GM12892 (cell line): Measurements from ENCODE around the gene MGA.
A peak's percentile ranks its signal among the peaks of the same experiment; 100 is the strongest.

Source experiments
- DNase-seq: peaks from one replicate; pipeline ENCODE4 v3.0.0; 2011; ENCODE audit not compliant: insufficient read length
- FAIRE-seq: peaks from 2 replicates; lab custom pipeline; 2011; peaks lifted over from hg19 to GRCh38; lab: Jason Lieb, UNC
- POLR2A ChIP-seq: IDR thresholded peaks from 2 replicates; pipeline ENCODE4 v1.6.1; 2011; ENCODE audit warnings: low read depth, low read length, control low read depth
- POLR2AphosphoS5 ChIP-seq: IDR thresholded peaks from 2 replicates; pipeline ENCODE4 v1.6.1; 2011; ENCODE audit warnings: low read depth, low read length, control low read depth
- TAF1 ChIP-seq: IDR thresholded peaks from 2 replicates; pipeline ENCODE4 v1.6.1; 2011; ENCODE audit warnings: low read depth, mild to moderate bottlenecking, control low read depth, low read length, borderline replicate concordance

MGA gene

GRCh38 chr15:41659855-41660234 is 360 bp upstream of the MGA start:
- DNase-seq (no peak), FAIRE-seq (no peak)
- no peak for TF ChIP-seq POLR2A
- TF ChIP-seq TAF1 = no peak
- TF ChIP-seq POLR2AphosphoS5 = no peak

DNA sequence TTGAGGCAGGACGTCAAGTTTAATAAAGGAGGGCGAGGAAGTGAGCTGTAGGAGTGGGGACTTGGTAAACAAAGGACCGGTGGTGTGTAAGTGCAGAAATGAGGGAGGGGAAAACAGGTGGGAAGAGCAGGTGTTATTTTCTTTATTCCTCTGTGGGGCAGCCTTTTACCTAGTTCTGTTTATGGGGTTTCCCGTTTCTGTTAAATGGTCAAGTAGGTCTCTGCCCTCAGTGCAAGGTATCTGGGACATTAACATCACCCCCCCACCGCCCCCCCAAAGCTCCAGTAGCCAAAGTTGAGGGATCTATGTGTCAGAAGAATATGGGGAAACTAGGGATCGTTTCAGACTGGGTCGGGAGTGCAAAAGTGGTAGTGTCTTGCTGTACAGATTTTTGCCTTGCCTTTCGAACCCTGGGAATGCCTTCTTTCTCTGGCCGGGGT is 893 bp downstream of the MGA start:
- DNase-seq = no peak
- peak; percentile 56 for FAIRE-seq
- TF ChIP-seq POLR2A = no peak
- TF ChIP-seq POLR2AphosphoS5 = no peak
- TF ChIP-seq TAF1 = no peak

- TF ChIP-seq POLR2AphosphoS5 (no peak; the same call in 1 of the 2 replicates), TAF1 (no peak), POLR2A (peak; percentile 40; the same call in 1 of the 2 replicates)
- peak; percentile 94 for FAIRE-seq
- DNase-seq = peak; percentile 27
These were observed 1.5 kb downstream of the MGA start for GRCh38 chr15:41661518-41662225.

GRCh38 chr15:41666353-41666920 is 6.2 kb downstream of the MGA start:
- no peak for TF ChIP-seq POLR2AphosphoS5
- TF ChIP-seq POLR2A = no peak
- TF ChIP-seq TAF1 = no peak
- no peak for FAIRE-seq

GRCh38 chr15:41669701-41670100 is 9.5 kb downstream of the MGA start:
- TF ChIP-seq POLR2A (no peak), POLR2AphosphoS5 (no peak), TAF1 (no peak)
- no peak for DNase-seq
- FAIRE-seq = no peak

More at GRCh38 chr15:41666353-41666920, 6.2 kb downstream of the MGA start:
- no peak for DNase-seq

GRCh38 chr15:41671656-41672648 is 11.7 kb downstream of the MGA start:
- FAIRE-seq (no peak), DNase-seq (no peak)

DNA sequence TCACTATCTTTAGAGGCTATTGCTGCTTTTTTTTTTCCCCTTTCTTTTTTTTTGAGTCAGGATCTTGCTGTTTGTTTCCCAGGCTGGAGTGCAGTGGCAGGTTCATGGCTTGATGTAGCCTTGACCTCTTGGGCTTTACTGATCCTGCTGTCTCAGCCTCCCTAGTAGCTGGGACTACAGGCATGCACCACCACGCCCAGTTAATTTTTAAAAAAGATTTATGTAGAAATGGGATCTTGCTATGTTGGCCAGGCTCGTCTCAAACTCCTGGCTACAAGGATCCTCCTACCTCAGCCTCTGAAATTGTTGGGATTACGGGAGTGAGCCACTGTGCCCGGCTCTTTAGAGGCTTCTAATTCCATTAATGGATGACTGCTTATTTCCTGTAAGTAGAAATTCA is 15.1 kb downstream of the MGA start:
- FAIRE-seq = no peak
- TF ChIP-seq POLR2AphosphoS5 (no peak), POLR2A (no peak), TAF1 (no peak)
- no peak for DNase-seq

More at GRCh38 chr15:41671656-41672648, 11.7 kb downstream of the MGA start:
- TF ChIP-seq POLR2A (no peak), POLR2AphosphoS5 (no peak), TAF1 (no peak)

DNA sequence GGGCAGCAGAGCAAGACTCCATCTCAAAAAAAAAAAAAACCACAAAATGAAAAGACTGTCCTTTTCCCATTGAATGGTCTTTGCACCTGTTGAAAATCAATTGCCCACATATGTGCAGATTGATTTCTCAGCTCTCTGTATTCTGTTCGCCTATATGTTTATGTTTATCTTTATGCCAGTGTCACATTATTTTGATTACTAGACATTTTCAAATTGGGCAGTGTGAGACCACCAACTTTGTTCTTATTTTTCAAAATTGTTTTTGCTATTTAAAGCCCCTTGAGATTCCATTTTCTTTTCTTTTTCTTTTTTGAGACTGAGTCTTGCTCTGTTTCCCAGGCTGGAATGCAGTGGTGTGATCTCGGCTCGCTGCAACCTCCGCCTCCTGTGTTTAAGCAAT is 18.5 kb downstream of the MGA start:
- DNase-seq = no peak
- TF ChIP-seq TAF1 = no peak
- no peak for FAIRE-seq

DNA sequence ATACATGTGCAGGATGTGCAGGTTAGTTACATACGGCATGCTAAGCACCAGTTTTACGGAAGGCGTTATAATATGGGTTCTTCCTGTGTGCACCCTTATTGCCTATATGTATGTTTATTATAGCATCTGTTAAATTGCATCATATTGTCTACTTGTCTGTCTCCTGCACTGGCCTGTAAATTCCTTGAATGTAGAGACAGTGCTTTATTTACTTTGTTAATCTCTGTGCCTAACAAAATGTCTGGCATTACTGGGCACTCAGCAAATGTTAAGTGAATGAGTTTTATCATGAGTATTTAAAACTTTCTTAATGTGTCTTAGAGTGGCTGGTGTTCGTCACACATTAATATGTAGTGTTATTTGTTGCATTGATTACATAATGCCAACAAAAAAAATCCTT is 23.8 kb downstream of the MGA start:
- TF ChIP-seq TAF1 (no peak), POLR2AphosphoS5 (no peak), POLR2A (no peak)
- FAIRE-seq = no peak
- no peak for DNase-seq

GRCh38 chr15:41688671-41689070 is 28.5 kb downstream of the MGA start:
- DNase-seq = no peak
- no peak for TF ChIP-seq POLR2A
- TF ChIP-seq POLR2AphosphoS5 = no peak
- no peak for TF ChIP-seq TAF1
- no peak for FAIRE-seq

DNA sequence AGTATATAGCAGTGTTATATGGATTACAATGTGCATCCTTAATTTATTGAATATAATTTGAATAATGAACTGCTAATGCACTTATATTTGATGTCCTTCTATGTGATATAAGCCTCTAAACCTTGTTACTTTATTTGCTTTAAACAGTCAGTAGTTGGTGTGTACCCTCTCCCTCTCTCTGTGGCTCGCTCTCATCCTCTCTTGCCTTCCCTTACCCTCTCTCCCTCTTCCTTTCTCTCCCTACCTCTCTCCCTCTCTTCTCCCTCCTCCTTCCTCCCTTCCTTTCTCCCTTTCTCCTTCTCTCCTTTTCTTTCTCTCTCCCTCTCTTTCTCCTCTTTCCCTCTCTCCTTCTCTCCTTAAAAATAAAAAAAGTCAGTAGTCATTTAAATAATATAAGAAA is 28.9 kb downstream of the MGA start:
- no peak for DNase-seq
- TF ChIP-seq TAF1 (no peak), POLR2A (no peak), POLR2AphosphoS5 (no peak)
- FAIRE-seq = no peak

DNA sequence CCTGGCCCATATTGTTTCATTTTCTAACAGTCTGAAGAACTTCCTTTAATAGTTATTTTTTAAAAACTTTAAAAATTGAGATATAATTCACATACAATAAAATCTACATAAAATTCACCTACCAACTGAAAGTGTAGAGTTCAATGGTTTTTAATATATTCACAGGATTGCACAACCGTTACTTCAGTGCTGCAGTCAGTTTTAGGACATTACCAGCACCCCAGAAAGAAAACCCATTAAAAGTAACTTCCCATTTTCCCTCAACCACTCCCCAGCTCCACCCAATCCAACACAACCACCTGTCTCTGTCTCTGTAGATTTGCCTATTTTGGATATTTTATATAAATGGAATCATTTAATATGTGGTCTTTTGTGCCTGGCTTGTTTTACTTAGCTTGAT is 29.6 kb downstream of the MGA start:
- no peak for FAIRE-seq
- TF ChIP-seq POLR2AphosphoS5 = no peak
- TF ChIP-seq POLR2A = no peak
- TF ChIP-seq TAF1 = no peak
- DNase-seq = no peak
